ENCODE data around the gene PPFIA4.

PPFIA4 gene

GRCh38 chr1:203069030-203069747, 42.9 kb downstream of the PPFIA4 start:
- Histone ChIP-seq H4K12ac (ENCODE audit: low read depth, low read length) (no peak overlapping the region), H3K79me2 (ENCODE audit: control insufficient read depth, insufficient read depth, low read length, poor library complexity) (no peaks in the 10 kb centered on the region), H2BK120ac (ENCODE audit: insufficient read depth, low read length, poor library complexity) (no peak overlapping the region), H2BK12ac (ENCODE audit: low read length) (no peak overlapping the region), H3K9me3 (ENCODE audit: insufficient read depth, low read depth, low read length) (no peaks in the 10 kb centered on the region), H3K23ac (ENCODE audit: low read length) (no peak overlapping the region), H2BK5ac (ENCODE audit: low read depth, low read length, poor library complexity) (no peak overlapping the region), H3K79me1 (ENCODE audit: low read length) (no peaks in the 10 kb centered on the region), H3K27me3 (ENCODE audit: insufficient read depth, low read length) (no peaks in the 10 kb centered on the region), H3K9ac (ENCODE audit: low read length) (no peak overlapping the region), H2AK5ac (ENCODE audit: low read length) (no peak overlapping the region), H3K4me3 (ENCODE audit: low read depth, low read length) (no peak overlapping the region), H3K4me1 (ENCODE audit: control insufficient read depth in 1 of 2, insufficient read depth in 2 of 2, low read length in 2 of 2) (no peaks in the 10 kb centered on the region), H4K91ac (ENCODE audit: low read depth, low read length) (no peak overlapping the region), H3K18ac (ENCODE audit: low read length) (no peak overlapping the region), H4K8ac (ENCODE audit: low read depth, low read length) (no peak overlapping the region), H3K4me2 (ENCODE audit: low read length) (no peak overlapping the region), H3K14ac (ENCODE audit: low read length) (no peak overlapping the region), H3K27ac (ENCODE audit: low read depth, low read length) (no peak overlapping the region), H3K4ac (ENCODE audit: low read depth, low read length) (no peak overlapping the region), H3K36me3 (ENCODE audit: control insufficient read depth in 1 of 2, insufficient read depth in 2 of 2, low read length in 2 of 2) (no peaks in the 10 kb centered on the region), H2AFZ (ENCODE audit: insufficient read depth, low read length, poor library complexity) (no peak overlapping the region)
- no CpG with 5 or more reads among the region's 4 CpGs for WGBS (ENCODE audit: extremely low coverage, insufficient coverage, insufficient read length)
- no peak for DNase-seq

- Histone ChIP-seq H2BK5ac (ENCODE audit: low read depth, low read length, poor library complexity) (no peak overlapping the region), H3K9ac (ENCODE audit: low read length) (no peak overlapping the region), H4K91ac (ENCODE audit: low read depth, low read length) (no peak overlapping the region), H4K12ac (ENCODE audit: low read depth, low read length) (no peak overlapping the region), H2AK5ac (ENCODE audit: low read length) (no peak overlapping the region), H3K18ac (ENCODE audit: low read length) (no peak overlapping the region), H3K4ac (ENCODE audit: low read depth, low read length) (no peak overlapping the region), H2AFZ (ENCODE audit: insufficient read depth, low read length, poor library complexity) (no peak overlapping the region), H3K36me3 (ENCODE audit: control insufficient read depth in 1 of 2, insufficient read depth in 2 of 2, low read length in 2 of 2) (no peaks in the 10 kb centered on the region), H3K4me3 (ENCODE audit: low read depth, low read length) (no peak overlapping the region), H3K4me1 (ENCODE audit: control insufficient read depth in 1 of 2, insufficient read depth in 2 of 2, low read length in 2 of 2) (peaks cover 0 to 4% of the 10 kb centered on the region in 2 experiments), H3K79me1 (ENCODE audit: low read length) (no peaks in the 10 kb centered on the region), H3K79me2 (ENCODE audit: control insufficient read depth, insufficient read depth, low read length, poor library complexity) (no peaks in the 10 kb centered on the region), H4K8ac (ENCODE audit: low read depth, low read length) (no peak overlapping the region), H3K23ac (ENCODE audit: low read length) (no peak overlapping the region), H3K27me3 (ENCODE audit: insufficient read depth, low read length) (peaks cover 21% of the 10 kb centered on the region), H2BK12ac (ENCODE audit: low read length) (no peak overlapping the region), H3K9me3 (ENCODE audit: insufficient read depth, low read depth, low read length) (peaks cover 6% of the 10 kb centered on the region), H2BK120ac (ENCODE audit: insufficient read depth, low read length, poor library complexity) (no peak overlapping the region), H3K4me2 (ENCODE audit: low read length) (no peak overlapping the region), H3K27ac (ENCODE audit: low read depth, low read length) (no peak overlapping the region), H3K14ac (ENCODE audit: low read length) (no peak overlapping the region)
- WGBS (ENCODE audit: extremely low coverage, insufficient coverage, insufficient read length) = no CpG with 5 or more reads among the region's 7 CpGs
- DNase-seq = no peak
Observed at GRCh38 chr1:203072002-203072602, 45.8 kb downstream of the PPFIA4 start.

- Histone ChIP-seq H3K79me1 (ENCODE audit: low read length) (no peaks in the 10 kb centered on the region), H3K4me1 (ENCODE audit: control insufficient read depth in 1 of 2, insufficient read depth in 2 of 2, low read length in 2 of 2) (peaks cover 0 to 4% of the 10 kb centered on the region in 2 experiments), H3K27me3 (ENCODE audit: insufficient read depth, low read length) (peaks cover 21% of the 10 kb centered on the region), H2AK5ac (ENCODE audit: low read length) (no peak overlapping the region), H4K8ac (ENCODE audit: low read depth, low read length) (no peak overlapping the region), H3K4me2 (ENCODE audit: low read length) (no peak overlapping the region), H2BK5ac (ENCODE audit: low read depth, low read length, poor library complexity) (no peak overlapping the region), H3K9ac (ENCODE audit: low read length) (no peak overlapping the region), H3K4ac (ENCODE audit: low read depth, low read length) (no peak overlapping the region), H3K36me3 (ENCODE audit: control insufficient read depth in 1 of 2, insufficient read depth in 2 of 2, low read length in 2 of 2) (no peaks in the 10 kb centered on the region), H3K23ac (ENCODE audit: low read length) (no peak overlapping the region), H4K91ac (ENCODE audit: low read depth, low read length) (no peak overlapping the region), H3K79me2 (ENCODE audit: control insufficient read depth, insufficient read depth, low read length, poor library complexity) (no peaks in the 10 kb centered on the region), H3K4me3 (ENCODE audit: low read depth, low read length) (no peak overlapping the region), H3K9me3 (ENCODE audit: insufficient read depth, low read depth, low read length) (peaks cover 6% of the 10 kb centered on the region), H2BK120ac (ENCODE audit: insufficient read depth, low read length, poor library complexity) (no peak overlapping the region), H3K18ac (ENCODE audit: low read length) (no peak overlapping the region), H2BK12ac (ENCODE audit: low read length) (no peak overlapping the region), H4K12ac (ENCODE audit: low read depth, low read length) (no peak overlapping the region), H2AFZ (ENCODE audit: insufficient read depth, low read length, poor library complexity) (no peak overlapping the region), H3K27ac (ENCODE audit: low read depth, low read length) (no peak overlapping the region), H3K14ac (ENCODE audit: low read length) (no peak overlapping the region)
- DNase-seq = no peak
- WGBS (ENCODE audit: extremely low coverage, insufficient coverage, insufficient read length) = no CpG with 5 or more reads among the region's 3 CpGs
Observed at GRCh38 chr1:203072911-203073310, 46.6 kb downstream of the PPFIA4 start.

- Histone ChIP-seq H4K91ac (ENCODE audit: low read depth, low read length) (no peak overlapping the region), H3K79me2 (ENCODE audit: control insufficient read depth, insufficient read depth, low read length, poor library complexity) (no peaks in the 10 kb centered on the region), H3K9me3 (ENCODE audit: insufficient read depth, low read depth, low read length) (peaks cover 6% of the 10 kb centered on the region), H2AFZ (ENCODE audit: insufficient read depth, low read length, poor library complexity) (no peak overlapping the region), H4K12ac (ENCODE audit: low read depth, low read length) (no peak overlapping the region), H2BK120ac (ENCODE audit: insufficient read depth, low read length, poor library complexity) (no peak overlapping the region), H3K9ac (ENCODE audit: low read length) (no peak overlapping the region), H3K23ac (ENCODE audit: low read length) (no peak overlapping the region), H3K18ac (ENCODE audit: low read length) (no peak overlapping the region), H3K4me1 (ENCODE audit: control insufficient read depth in 1 of 2, insufficient read depth in 2 of 2, low read length in 2 of 2) (peaks cover 0 to 4% of the 10 kb centered on the region in 2 experiments), H3K14ac (ENCODE audit: low read length) (no peak overlapping the region), H2BK5ac (ENCODE audit: low read depth, low read length, poor library complexity) (no peak overlapping the region), H3K36me3 (ENCODE audit: control insufficient read depth in 1 of 2, insufficient read depth in 2 of 2, low read length in 2 of 2) (no peaks in the 10 kb centered on the region), H3K27ac (ENCODE audit: low read depth, low read length) (no peak overlapping the region), H2BK12ac (ENCODE audit: low read length) (no peak overlapping the region), H3K4me3 (ENCODE audit: low read depth, low read length) (no peak overlapping the region), H3K4ac (ENCODE audit: low read depth, low read length) (no peak overlapping the region), H4K8ac (ENCODE audit: low read depth, low read length) (no peak overlapping the region), H3K4me2 (ENCODE audit: low read length) (no peak overlapping the region), H3K27me3 (ENCODE audit: insufficient read depth, low read length) (peaks cover 21% of the 10 kb centered on the region), H2AK5ac (ENCODE audit: low read length) (no peak overlapping the region), H3K79me1 (ENCODE audit: low read length) (no peaks in the 10 kb centered on the region)
- no peak for DNase-seq
- no CpG with 5 or more reads among the region's 2 CpGs for WGBS (ENCODE audit: extremely low coverage, insufficient coverage, insufficient read length)
Observed at GRCh38 chr1:203073469-203073868, 47.2 kb downstream of the PPFIA4 start.

Measured in trophoblast cell (in vitro differentiated cells and primary cell).